Measurements from ENCODE around the gene SNX30.

GRCh38 chr9:112720113-112720780, 30.3 kb upstream of the SNX30 start:
- TF ChIP-seq POLR2A (IDR thresholded peaks at IDR 0.05; ENCODE audit: low read depth) (no peak), CTCF (IDR thresholded peaks at IDR 0.05) (no peak), EP300 (IDR thresholded peaks at IDR 0.05) (no peak), POLR2AphosphoS5 (IDR thresholded peaks at IDR 0.05) (no peak)
